Mesendoderm (in vitro differentiated cells): ENCODE measurements around the gene MBD6.
"Not testable (repeated sequence)": the region's sequence is repeated elsewhere in the genome, so short reads cannot be mapped to it uniquely, and the experiment has no call there.

ENCODE experiments used
- DNase-seq: peaks from one replicate; pipeline ENCODE4 v3.0.0; 2013
- H2AK5ac ChIP-seq: 2 replicates; pipeline ENCODE4 v1.6.1; 2013; ENCODE audit warnings: low read length, inconsistent platforms
- H2BK120ac ChIP-seq: 2 replicates; pipeline ENCODE4 v1.6.1; 2013; ENCODE audit warnings: low read depth, mild to moderate bottlenecking, low read length, moderate library complexity, mixed read lengths
- H2BK15ac ChIP-seq: replicated peaks from 2 replicates; pipeline ENCODE4 v1.6.1; 2013; ENCODE audit warnings: low read depth, mild to moderate bottlenecking, moderate library complexity
- H2BK5ac ChIP-seq: 2 replicates; pipeline ENCODE4 v1.6.1; 2013; ENCODE audit warnings: low read length, inconsistent platforms
- H3K18ac ChIP-seq: 2 replicates; pipeline ENCODE4 v1.6.1; 2013; ENCODE audit warnings: mild to moderate bottlenecking, low read length, mixed read lengths
- H3K23ac ChIP-seq: one replicate; pipeline ENCODE4 v1.6.1; 2013; ENCODE audit warnings: low read length
- H3K27ac ChIP-seq: 2 replicates; pipeline ENCODE4 v1.5.1; 2013; ENCODE audit warnings: low read depth, mild to moderate bottlenecking, inconsistent platforms, low read length, moderate library complexity
- H3K27me3 ChIP-seq: 2 replicates; pipeline ENCODE4 v1.6.1; 2013; ENCODE audit warnings: low read length, control low read depth, mild to moderate bottlenecking, inconsistent platforms; ENCODE audit not compliant: insufficient read depth, poor library complexity
- H3K36me3 ChIP-seq: 2 replicates; pipeline ENCODE4 v1.6.1; 2013; ENCODE audit warnings: low read length, inconsistent platforms; ENCODE audit not compliant: control insufficient read depth, insufficient read depth
- H3K4ac ChIP-seq: one replicate; pipeline ENCODE4 v1.6.1; 2013; ENCODE audit warnings: low read depth, mild to moderate bottlenecking, low read length, moderate library complexity
- H3K4me1 ChIP-seq: 2 replicates; pipeline ENCODE4 v1.6.1; 2013; ENCODE audit warnings: low read depth, low read length, inconsistent platforms; ENCODE audit not compliant: control insufficient read depth
- H3K4me2 ChIP-seq: 2 replicates; pipeline ENCODE4 v1.6.1; 2013; ENCODE audit warnings: low read length
- H3K4me3 ChIP-seq: 2 replicates; pipeline ENCODE4 v1.5.1; 2013; ENCODE audit warnings: mild to moderate bottlenecking, low read length
- H3K56ac ChIP-seq: one replicate; pipeline ENCODE4 v1.6.1; 2013; ENCODE audit warnings: low read length
- H3K79me1 ChIP-seq: 2 replicates; pipeline ENCODE4 v1.6.1; 2013; ENCODE audit warnings: low read length, inconsistent platforms
- H3K79me2 ChIP-seq: 2 replicates; pipeline ENCODE4 v1.6.1; 2013; ENCODE audit warnings: mild to moderate bottlenecking, low read length; ENCODE audit not compliant: control insufficient read depth, insufficient read depth
- H3K9ac ChIP-seq: 2 replicates; pipeline ENCODE4 v1.6.1; 2013; ENCODE audit warnings: low read length, inconsistent platforms
- H4K5ac ChIP-seq: one replicate; pipeline ENCODE4 v1.6.1; 2013; ENCODE audit warnings: low read length
- H4K8ac ChIP-seq: one replicate; pipeline ENCODE4 v1.6.1; 2013; ENCODE audit warnings: low read depth, mild to moderate bottlenecking, control low read depth, low read length, moderate library complexity
- WGBS: extraction: QIAGEN DNeasy Blood & Tissue Kit; methylation state at CpG from one replicate; pipeline ENCODE4 v1.1.7; 2013; ENCODE audit warnings: low lambda C conversion rate, missing lambda C conversion rate; ENCODE audit not compliant: insufficient coverage; ENCODE audit errors: extremely low coverage; 5-methylcytosine and 5-hydroxymethylcytosine counted together

Gene MBD6

GRCh38 chr12:57570438-57570837 is 47.8 kb downstream of the MBD6 start:
- not testable (repeated sequence) for H4K5ac ChIP-seq, H3K9ac ChIP-seq, H3K18ac ChIP-seq, H3K79me1 ChIP-seq, H4K8ac ChIP-seq, DNase-seq, H2BK120ac ChIP-seq, H2AK5ac ChIP-seq, H3K4me1 ChIP-seq, H3K79me2 ChIP-seq, H3K27me3 ChIP-seq, H3K4me2 ChIP-seq, H2BK5ac ChIP-seq, H3K56ac ChIP-seq, H3K4me3 ChIP-seq, H3K27ac ChIP-seq, H3K23ac ChIP-seq, H2BK15ac ChIP-seq, H3K36me3 ChIP-seq, H3K4ac ChIP-seq
- no CpG with 5 or more reads among the region's 13 CpGs for WGBS

GRCh38 chr12:57571926-57572762 is 49.5 kb downstream of the MBD6 start:
- Histone ChIP-seq H3K27me3 (no peaks in the 10 kb centered on the region), H3K79me2 (no peaks in the 10 kb centered on the region), H3K4me3 (no peak overlapping the region), H2AK5ac (no peak overlapping the region), H2BK5ac (no peak overlapping the region), H3K27ac (no peak overlapping the region), H3K4me2 (no peak overlapping the region), H3K36me3 (peaks cover 4% of the 10 kb centered on the region), H2BK15ac (no peak overlapping the region), H4K8ac (no peak overlapping the region), H3K18ac (no peak overlapping the region), H3K9ac (no peak overlapping the region), H3K4me1 (no peaks in the 10 kb centered on the region), H3K4ac (no peak overlapping the region), H4K5ac (no peak overlapping the region), H3K79me1 (no peaks in the 10 kb centered on the region), H2BK120ac (no peak overlapping the region), H3K56ac (no peak overlapping the region), H3K23ac (no peak overlapping the region)
- WGBS, result no CpG with 5 or more reads among the region's 12 CpGs
- no peak for DNase-seq

GRCh38 chr12:57574795-57575194 is 52.2 kb downstream of the MBD6 start:
- Histone ChIP-seq H3K4me1 (no peaks in the 10 kb centered on the region), H2AK5ac (no peak overlapping the region), H3K4me2 (no peak overlapping the region), H3K79me1 (no peaks in the 10 kb centered on the region), H2BK15ac (no peak overlapping the region), H2BK5ac (no peak overlapping the region), H3K18ac (no peak overlapping the region), H3K4me3 (no peak overlapping the region), H2BK120ac (no peak overlapping the region), H3K9ac (no peak overlapping the region), H3K23ac (no peak overlapping the region), H3K56ac (no peak overlapping the region), H3K36me3 (peaks cover 4% of the 10 kb centered on the region), H3K27ac (no peak overlapping the region), H4K5ac (no peak overlapping the region), H3K79me2 (no peaks in the 10 kb centered on the region), H3K4ac (no peak overlapping the region), H4K8ac (no peak overlapping the region), H3K27me3 (no peaks in the 10 kb centered on the region)
- DNase-seq, result no peak
- no CpG with 5 or more reads among the region's 10 CpGs for WGBS

DNA sequence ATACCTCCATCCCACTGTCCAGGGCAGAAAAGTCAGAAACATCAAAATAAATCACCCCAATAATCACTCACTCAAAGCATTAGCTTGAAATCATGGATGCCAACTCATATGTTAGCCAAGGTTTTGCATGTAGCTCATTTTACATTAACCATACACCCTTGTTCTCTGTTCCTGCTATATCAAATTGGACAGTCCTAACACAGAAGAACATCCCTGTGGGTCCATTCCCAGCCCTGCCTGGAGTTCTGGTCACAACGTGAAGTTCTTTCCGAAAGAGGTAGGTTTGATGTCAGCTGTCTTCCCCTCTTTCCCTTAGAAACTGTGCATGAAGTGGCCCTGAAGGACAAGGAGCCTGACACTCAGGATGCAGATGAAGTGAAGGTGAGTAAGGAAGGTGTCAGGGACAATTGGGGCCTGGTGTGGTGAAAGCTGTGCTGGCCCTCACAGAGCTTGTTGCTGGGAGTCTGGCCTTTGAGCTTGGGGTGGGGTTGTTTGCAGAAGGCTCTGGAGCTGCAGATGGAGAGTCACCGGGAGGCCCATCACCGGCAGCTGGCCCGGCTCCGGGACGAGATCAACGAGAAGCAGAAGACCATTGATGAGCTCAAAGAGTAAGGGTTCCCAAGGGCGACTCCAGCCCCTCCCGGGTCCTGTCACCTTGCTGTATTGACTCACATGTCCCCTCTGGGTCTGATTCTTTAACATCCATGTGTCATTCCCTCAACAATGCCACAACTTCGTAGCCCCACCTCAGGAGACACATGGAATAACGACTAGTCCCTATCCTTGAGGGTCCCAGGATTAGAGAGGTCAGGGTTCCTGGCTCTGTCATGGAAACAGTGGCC is 53.4 kb downstream of the MBD6 start:
- no peak overlapping the region for H3K9ac ChIP-seq
- no peaks in the 10 kb centered on the region for H3K79me2 ChIP-seq
- H3K4ac ChIP-seq, result no peak overlapping the region
- H3K27me3 ChIP-seq, result no peaks in the 10 kb centered on the region
- no peak overlapping the region for H3K18ac ChIP-seq
- H3K27ac ChIP-seq, result no peak overlapping the region
- no peak overlapping the region for H3K4me2 ChIP-seq
- no CpG with 5 or more reads among the region's 12 CpGs for WGBS
- no peak overlapping the region for H2BK5ac ChIP-seq
- no peak overlapping the region for H4K8ac ChIP-seq
- H4K5ac ChIP-seq, result no peak overlapping the region
- no peak overlapping the region for H2AK5ac ChIP-seq
- H3K4me1 ChIP-seq, result no peaks in the 10 kb centered on the region
- H3K4me3 ChIP-seq, result no peak overlapping the region
- H2BK15ac ChIP-seq, result no peak overlapping the region
- H3K36me3 ChIP-seq, result peaks cover 4% of the 10 kb centered on the region
- DNase-seq, result no peak
- H3K23ac ChIP-seq, result no peak overlapping the region
- no peaks in the 10 kb centered on the region for H3K79me1 ChIP-seq
- H2BK120ac ChIP-seq, result no peak overlapping the region
- no peak overlapping the region for H3K56ac ChIP-seq

- Histone ChIP-seq H3K79me2 (no peaks in the 10 kb centered on the region), H3K36me3 (peaks cover 4% of the 10 kb centered on the region), H4K5ac (no peak overlapping the region), H3K23ac (no peak overlapping the region), H2AK5ac (no peak overlapping the region), H2BK5ac (no peak overlapping the region), H3K4me2 (no peak overlapping the region), H2BK15ac (no peak overlapping the region), H3K4me1 (no peaks in the 10 kb centered on the region), H4K8ac (no peak overlapping the region), H3K4me3 (no peak overlapping the region), H3K79me1 (no peaks in the 10 kb centered on the region), H2BK120ac (no peak overlapping the region), H3K56ac (no peak overlapping the region), H3K9ac (no peak overlapping the region), H3K18ac (no peak overlapping the region), H3K27ac (no peak overlapping the region), H3K4ac (no peak overlapping the region), H3K27me3 (no peaks in the 10 kb centered on the region)
- DNase-seq, result no peak
- no CpG with 5 or more reads among the region's 9 CpGs for WGBS
These were observed 54.1 kb downstream of the MBD6 start for GRCh38 chr12:57576613-57577160.
